ENCODE results near the gene KLHL11.
"Not testable (repeated sequence)": the region's sequence is repeated elsewhere in the genome, so short reads cannot be mapped to it uniquely, and the experiment has no call there.

The KLHL11 gene

DNA sequence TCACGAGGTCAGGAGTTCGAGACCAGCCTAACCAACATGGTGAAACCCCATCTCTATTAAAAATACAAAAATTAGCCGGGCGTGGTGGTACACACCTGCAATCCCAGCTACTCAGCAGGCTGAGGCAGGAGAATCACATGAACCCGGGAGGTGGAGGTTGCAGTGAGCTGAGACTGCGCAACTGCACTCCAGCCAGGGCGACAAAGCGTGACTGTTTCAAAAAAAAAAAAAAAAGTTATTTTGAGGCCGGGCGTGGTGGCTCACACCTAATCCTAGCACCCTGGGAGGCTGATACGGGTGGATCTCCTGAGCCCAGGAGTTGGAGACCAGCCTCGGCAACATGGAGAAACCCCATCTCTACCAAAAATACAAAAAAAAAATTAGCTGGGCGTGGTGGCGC is 13.8 kb downstream of the KLHL11 start:
- not testable (repeated sequence) for H3K27me3 ChIP-seq (ENCODE audit: control insufficient read depth, insufficient read depth, low read length); H3K9me3 ChIP-seq (ENCODE audit: control insufficient read depth, insufficient read depth, low read length); H3K4me3 ChIP-seq (ENCODE audit: low read depth, low read length); H3K4me1 ChIP-seq (ENCODE audit: control insufficient read depth, insufficient read depth, low read length); H3K9ac ChIP-seq (ENCODE audit: low read depth, low read length); H3K36me3 ChIP-seq (ENCODE audit: control insufficient read depth, insufficient read depth, low read length)

DNA sequence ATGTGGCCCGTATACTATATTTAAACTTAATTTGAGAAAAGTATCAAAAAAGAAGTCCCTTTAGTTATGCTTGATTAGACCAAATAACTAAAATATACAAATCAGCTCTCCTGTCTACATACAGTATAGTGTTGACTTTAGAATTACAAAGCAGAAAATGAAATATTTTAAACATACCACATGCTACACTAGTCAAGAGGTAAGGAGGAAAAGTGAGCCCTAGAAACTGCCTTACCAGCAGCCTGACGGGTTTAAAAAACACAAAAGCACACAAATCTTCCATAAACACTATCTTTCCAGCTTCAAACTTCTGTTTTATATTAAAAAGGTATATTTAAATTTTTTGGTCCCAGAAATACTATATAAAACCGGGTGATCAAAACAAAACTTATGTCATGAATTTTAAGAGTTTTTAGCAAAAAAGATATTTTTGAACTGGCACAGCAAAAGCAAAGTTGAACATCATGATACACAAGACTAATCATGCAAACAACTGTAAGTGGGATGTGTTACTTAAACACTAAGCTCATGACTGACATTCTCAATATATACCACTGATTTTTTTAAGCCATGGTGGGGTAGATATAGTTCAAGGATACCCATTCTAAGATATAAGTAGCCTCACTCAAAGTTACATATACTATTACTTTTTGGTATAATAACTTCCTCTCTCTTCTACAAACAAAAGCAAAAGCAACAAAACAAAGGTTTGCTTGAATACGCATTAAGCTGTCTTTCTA is 15.8 kb downstream of the KLHL11 start:
- Histone ChIP-seq H3K9ac (ENCODE audit: low read depth, low read length) (no peak overlapping the region), H3K9me3 (ENCODE audit: control insufficient read depth, insufficient read depth, low read length) (no peaks in the 10 kb centered on the region), H3K27me3 (ENCODE audit: control insufficient read depth, insufficient read depth, low read length) (no peaks in the 10 kb centered on the region), H3K36me3 (ENCODE audit: control insufficient read depth, insufficient read depth, low read length) (peaks cover 2% of the 10 kb centered on the region), H3K4me3 (ENCODE audit: low read depth, low read length) (no peak overlapping the region), H3K4me1 (ENCODE audit: control insufficient read depth, insufficient read depth, low read length) (no peaks in the 10 kb centered on the region)

DNA sequence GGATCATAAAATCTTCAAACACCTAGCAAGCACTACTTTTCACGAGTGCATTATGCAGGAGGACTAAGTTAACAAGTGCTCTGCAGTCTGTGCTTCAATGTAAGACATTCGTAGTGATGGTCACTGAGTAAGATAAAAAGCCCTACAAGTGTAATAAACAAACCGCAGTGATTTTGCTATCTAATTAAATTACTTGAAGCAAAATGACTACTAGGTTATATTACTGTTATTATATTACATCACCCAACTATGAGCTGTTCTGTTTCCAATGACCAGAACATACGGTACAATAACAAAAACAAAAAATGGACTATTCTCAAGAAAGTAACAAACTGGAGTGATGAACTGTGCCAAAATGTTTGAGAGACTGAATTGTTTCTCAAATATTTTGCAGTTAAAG is 16.4 kb downstream of the KLHL11 start:
- Histone ChIP-seq H3K27me3 (ENCODE audit: control insufficient read depth, insufficient read depth, low read length) (no peaks in the 10 kb centered on the region), H3K4me1 (ENCODE audit: control insufficient read depth, insufficient read depth, low read length) (no peaks in the 10 kb centered on the region), H3K36me3 (ENCODE audit: control insufficient read depth, insufficient read depth, low read length) (no peaks in the 10 kb centered on the region), H3K4me3 (ENCODE audit: low read depth, low read length) (no peak overlapping the region), H3K9me3 (ENCODE audit: control insufficient read depth, insufficient read depth, low read length) (no peaks in the 10 kb centered on the region), H3K9ac (ENCODE audit: low read depth, low read length) (no peak overlapping the region)

DNA sequence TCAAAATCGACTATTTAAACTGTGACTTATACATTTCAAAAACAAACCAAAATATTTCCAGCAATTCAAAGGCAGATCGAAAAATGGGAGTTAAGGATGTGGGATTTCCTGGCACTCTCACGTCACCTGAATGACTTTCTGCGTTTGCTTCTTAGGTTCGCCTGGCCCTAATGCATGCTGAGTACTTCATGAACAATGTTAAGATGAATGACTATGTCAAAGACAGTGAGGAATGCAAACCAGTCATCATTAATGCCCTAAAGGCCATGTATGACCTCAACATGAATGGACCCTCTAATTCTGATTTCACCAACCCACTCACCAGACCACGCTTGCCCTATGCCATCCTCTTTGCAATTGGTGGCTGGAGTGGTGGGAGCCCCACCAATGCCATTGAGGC is 20.3 kb downstream of the KLHL11 start:
- no peaks in the 10 kb centered on the region for H3K4me1 ChIP-seq (ENCODE audit: control insufficient read depth, insufficient read depth, low read length)
- H3K4me3 ChIP-seq (ENCODE audit: low read depth, low read length): no peak overlapping the region
- no peaks in the 10 kb centered on the region for H3K9me3 ChIP-seq (ENCODE audit: control insufficient read depth, insufficient read depth, low read length)
- no peaks in the 10 kb centered on the region for H3K36me3 ChIP-seq (ENCODE audit: control insufficient read depth, insufficient read depth, low read length)
- no peaks in the 10 kb centered on the region for H3K27me3 ChIP-seq (ENCODE audit: control insufficient read depth, insufficient read depth, low read length)
- H3K9ac ChIP-seq (ENCODE audit: low read depth, low read length): no peak overlapping the region

GRCh38 chr17:41840781-41841180 is 24.4 kb downstream of the KLHL11 start:
- H3K9ac ChIP-seq (ENCODE audit: low read depth, low read length); H3K36me3 ChIP-seq (ENCODE audit: control insufficient read depth, insufficient read depth, low read length); H3K4me3 ChIP-seq (ENCODE audit: low read depth, low read length); H3K9me3 ChIP-seq (ENCODE audit: control insufficient read depth, insufficient read depth, low read length); H3K4me1 ChIP-seq (ENCODE audit: control insufficient read depth, insufficient read depth, low read length); H3K27me3 ChIP-seq (ENCODE audit: control insufficient read depth, insufficient read depth, low read length): not testable (repeated sequence)

GRCh38 chr17:41839448-41839847 is 25.8 kb downstream of the KLHL11 start:
- H3K4me3 ChIP-seq (ENCODE audit: low read depth, low read length); H3K36me3 ChIP-seq (ENCODE audit: control insufficient read depth, insufficient read depth, low read length); H3K4me1 ChIP-seq (ENCODE audit: control insufficient read depth, insufficient read depth, low read length); H3K9ac ChIP-seq (ENCODE audit: low read depth, low read length); H3K9me3 ChIP-seq (ENCODE audit: control insufficient read depth, insufficient read depth, low read length); H3K27me3 ChIP-seq (ENCODE audit: control insufficient read depth, insufficient read depth, low read length): not testable (repeated sequence)

GRCh38 chr17:41837761-41838538 is 27.3 kb downstream of the KLHL11 start, which contains the start of gene KLHL10:
KLHL10 (plus strand) TSS chr17:41837825; CDS start chr17:41837933, 108 bp downstream.
- Histone ChIP-seq H3K4me1 (ENCODE audit: control insufficient read depth, insufficient read depth, low read length) (no peaks in the 10 kb centered on the region), H3K27me3 (ENCODE audit: control insufficient read depth, insufficient read depth, low read length) (peaks cover 5% of the 10 kb centered on the region), H3K9me3 (ENCODE audit: control insufficient read depth, insufficient read depth, low read length) (no peaks in the 10 kb centered on the region), H3K36me3 (ENCODE audit: control insufficient read depth, insufficient read depth, low read length) (no peaks in the 10 kb centered on the region), H3K4me3 (ENCODE audit: low read depth, low read length) (no peak within 1 kb of the TSS), H3K9ac (ENCODE audit: low read depth, low read length) (no peak within 1 kb of the TSS)

DNA sequence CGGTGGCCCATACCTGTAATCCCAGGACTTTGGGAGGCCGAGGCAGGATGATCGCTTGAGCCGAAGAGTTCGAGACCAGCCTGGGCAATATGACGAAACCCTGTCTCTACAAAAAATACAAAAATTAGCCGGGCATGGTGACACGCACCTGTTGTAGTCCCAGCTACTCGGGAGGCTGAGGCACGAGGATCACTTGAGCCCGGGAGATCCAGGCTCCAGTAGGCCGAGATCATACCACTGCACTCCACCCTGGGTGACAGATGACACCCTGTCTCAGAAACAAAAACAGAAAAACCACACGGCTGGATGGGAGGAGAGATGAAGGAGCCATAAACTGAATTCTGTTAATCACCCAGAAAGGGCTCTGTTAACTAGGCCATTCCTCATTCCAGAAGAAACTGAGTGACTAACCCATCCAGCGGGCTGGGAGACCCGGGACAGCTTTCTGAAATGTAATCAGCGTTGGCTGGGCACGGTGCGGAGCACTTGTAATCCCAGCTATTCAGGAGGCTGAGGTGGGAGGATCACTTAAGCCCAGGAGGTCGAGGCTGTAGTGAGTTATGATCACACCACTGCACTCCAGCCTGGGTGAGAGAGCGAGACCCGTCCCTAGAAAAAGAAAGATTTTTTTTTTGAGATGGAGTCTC is 28.6 kb downstream of the KLHL11 start:
- Histone ChIP-seq H3K36me3 (ENCODE audit: control insufficient read depth, insufficient read depth, low read length) (peaks cover 2% of the 10 kb centered on the region), H3K9ac (ENCODE audit: low read depth, low read length) (no peak overlapping the region), H3K27me3 (ENCODE audit: control insufficient read depth, insufficient read depth, low read length) (peaks cover 5% of the 10 kb centered on the region), H3K4me3 (ENCODE audit: low read depth, low read length) (peak overlapping the region; percentile 56), H3K4me1 (ENCODE audit: control insufficient read depth, insufficient read depth, low read length) (no peaks in the 10 kb centered on the region), H3K9me3 (ENCODE audit: control insufficient read depth, insufficient read depth, low read length) (no peaks in the 10 kb centered on the region)

- H3K36me3 ChIP-seq (ENCODE audit: control insufficient read depth, insufficient read depth, low read length): peaks cover 2% of the 10 kb centered on the region
- H3K9ac ChIP-seq (ENCODE audit: low read depth, low read length): peak within 1 kb of the TSS; percentile 88
- no peaks in the 10 kb centered on the region for H3K4me1 ChIP-seq (ENCODE audit: control insufficient read depth, insufficient read depth, low read length)
- H3K9me3 ChIP-seq (ENCODE audit: control insufficient read depth, insufficient read depth, low read length): no peaks in the 10 kb centered on the region
- peak within 1 kb of the TSS; percentile 56 for H3K4me3 ChIP-seq (ENCODE audit: low read depth, low read length)
- peaks cover 5% of the 10 kb centered on the region for H3K27me3 ChIP-seq (ENCODE audit: control insufficient read depth, insufficient read depth, low read length)
Measured at GRCh38 chr17:41835800-41836549, 29.2 kb downstream of the KLHL11 start, which contains the start of gene NT5C3B. NT5C3B (minus strand) TSS chr17:41836232; CDS start chr17:41836193, 39 bp downstream.

DNA sequence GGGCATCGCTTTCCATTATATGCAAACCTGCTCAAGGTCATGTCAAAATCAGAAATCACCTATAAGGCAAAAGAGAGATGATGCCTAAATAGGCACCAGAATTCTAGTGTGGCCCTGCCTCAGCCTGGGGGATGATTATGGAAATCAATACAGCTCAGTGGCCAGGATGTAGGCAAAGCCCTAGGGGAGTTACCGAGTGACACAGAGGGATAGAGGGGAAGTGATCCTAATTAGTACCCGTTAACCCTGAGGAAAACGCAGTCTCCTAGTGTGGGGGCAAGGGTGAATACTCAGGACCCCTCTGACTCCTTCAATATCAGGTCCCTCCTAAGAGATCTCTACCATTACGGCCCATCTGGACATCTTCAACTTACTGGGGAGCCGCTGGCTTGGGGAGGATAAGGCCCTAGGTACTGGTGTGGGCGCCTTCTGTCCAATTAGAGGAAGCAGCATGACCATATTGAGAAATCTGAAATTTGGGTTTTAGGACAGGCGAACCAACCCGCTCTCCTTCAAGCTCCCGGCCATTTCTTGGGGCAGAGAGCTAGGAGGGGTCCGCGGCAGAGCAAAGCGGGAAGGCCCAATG is 29.9 kb downstream of the KLHL11 start:
- Histone ChIP-seq H3K9ac (ENCODE audit: low read depth, low read length) (peak overlapping the region; percentile 88), H3K4me3 (ENCODE audit: low read depth, low read length) (peak overlapping the region; percentile 56), H3K4me1 (ENCODE audit: control insufficient read depth, insufficient read depth, low read length) (no peaks in the 10 kb centered on the region), H3K9me3 (ENCODE audit: control insufficient read depth, insufficient read depth, low read length) (no peaks in the 10 kb centered on the region), H3K27me3 (ENCODE audit: control insufficient read depth, insufficient read depth, low read length) (peaks cover 5% of the 10 kb centered on the region), H3K36me3 (ENCODE audit: control insufficient read depth, insufficient read depth, low read length) (peaks cover 7% of the 10 kb centered on the region)

- H3K9me3 ChIP-seq (ENCODE audit: control insufficient read depth, insufficient read depth, low read length); H3K27me3 ChIP-seq (ENCODE audit: control insufficient read depth, insufficient read depth, low read length); H3K4me3 ChIP-seq (ENCODE audit: low read depth, low read length); H3K4me1 ChIP-seq (ENCODE audit: control insufficient read depth, insufficient read depth, low read length); H3K9ac ChIP-seq (ENCODE audit: low read depth, low read length): not testable (repeated sequence)
- peaks cover 25% of the 10 kb centered on the region for H3K36me3 ChIP-seq (ENCODE audit: control insufficient read depth, insufficient read depth, low read length)
Measured at GRCh38 chr17:41829961-41830360, 35.3 kb downstream of the KLHL11 start.
